GM18517 (cell line): ENCODE data around the gene NANOS2.
"Not testable (repeated sequence)": the region's sequence is repeated elsewhere in the genome, so short reads cannot be mapped to it uniquely, and the experiment has no call there.

Source experiments
- ATAC-seq: cut with Tn5 transposase; IDR thresholded peaks from one replicate; pipeline ENCODE4 v1.9.1; 2021; ENCODE audit warnings: mild to moderate bottlenecking, moderate library complexity; ENCODE audit not compliant: unreplicated experiment

Gene NANOS2

GRCh38 chr19:45895983-45896599, 18.5 kb downstream of the NANOS2 start:
- not testable (repeated sequence) for ATAC-seq

- ATAC-seq, result no peak
Observed at GRCh38 chr19:45895519-45895972, 19.0 kb downstream of the NANOS2 start.

- no peak for ATAC-seq
Observed at GRCh38 chr19:45890877-45891276, 23.7 kb downstream of the NANOS2 start.

GRCh38 chr19:45889210-45889885, 25.2 kb downstream of the NANOS2 start:
- no peak for ATAC-seq

- no peak for ATAC-seq
Observed at GRCh38 chr19:45887200-45887710, 27.3 kb downstream of the NANOS2 start.

- ATAC-seq, result peak; percentile 39
Observed at GRCh38 chr19:45886427-45887199, 28.0 kb downstream of the NANOS2 start.

- peak; percentile 35 for ATAC-seq
Observed at GRCh38 chr19:45885556-45886426, 28.8 kb downstream of the NANOS2 start, which contains the start of gene IRF2BP1. Gene IRF2BP1, minus strand, starts transcription at chr19:45886141. Its CDS starts 367 bp downstream, at chr19:45885774.

GRCh38 chr19:45884682-45885555, 29.7 kb downstream of the NANOS2 start:
- ATAC-seq, result no peak

GRCh38 chr19:45883881-45884681, 30.5 kb downstream of the NANOS2 start:
- ATAC-seq, result no peak

GRCh38 chr19:45883586-45883880, 31.0 kb downstream of the NANOS2 start:
- ATAC-seq, result no peak

- ATAC-seq, result no peak
Observed at GRCh38 chr19:45882652-45883585, 31.7 kb downstream of the NANOS2 start.

GRCh38 chr19:45881909-45882528, 32.6 kb downstream of the NANOS2 start:
- ATAC-seq, result no peak

GRCh38 chr19:45881082-45881908, 33.3 kb downstream of the NANOS2 start:
- no peak for ATAC-seq

GRCh38 chr19:45879971-45880370, 34.6 kb downstream of the NANOS2 start:
- no peak for ATAC-seq

GRCh38 chr19:45879055-45879454, 35.5 kb downstream of the NANOS2 start:
- no peak for ATAC-seq

GRCh38 chr19:45878043-45878794, 36.4 kb downstream of the NANOS2 start:
- no peak for ATAC-seq
